GM12878 (cell line): Measurements from ENCODE around the gene KLHL30. TPM values are rescaled to one million over a fixed set of nuclear protein-coding genes. Genes with fewer than 3 reads are reported as not detected.

ENCODE experiments used
- ATAC-seq: fragments of 200-7000 bp; cut with Tn5 transposase; 3 replicates; pipeline ENCODE4 v1.9.1; 2020; ENCODE audit warnings: mild to moderate bottlenecking, moderate library complexity
- BruUV-seq: library from RNA; stranded (reverse); fragments of 400-500 nt; replicated peaks from 2 replicates; lab custom pipeline; 2021; lab: Mats Ljungman, UMichigan
- CTCF ChIA-PET: fragments of 300-600 bp; sonication (Branson Sonifier 250); formaldehyde crosslinking; extraction: SDS; loops from one replicate; lab custom pipeline; 2021; ENCODE audit warnings: inconsistent platforms; lab: Yijun Ruan, JAX
- POLR2A ChIA-PET: fragments of 350-600 bp; formaldehyde crosslinking; extraction: SDS; loops from one replicate; lab custom pipeline; 2021; ENCODE audit warnings: inconsistent platforms; lab: Charles Lee
- RAD21 ChIA-PET: fragments of 300-600 bp; sonication (Branson Sonifier 250); formaldehyde crosslinking; loops from one replicate; lab custom pipeline; 2023; ENCODE audit warnings: antibody characterized with exemption; ENCODE audit not compliant: unreplicated experiment; lab: Charles Lee
- SMC1A ChIA-PET: fragments of 300-600 bp; sonication (Branson Sonifier 250); formaldehyde crosslinking; loops from one replicate; lab custom pipeline; 2023; ENCODE audit not compliant: unreplicated experiment, uncharacterized antibody; lab: Charles Lee
- DNase-seq: peaks from one replicate; pipeline ENCODE4 v3.0.0-alpha.2; 2011; ENCODE audit warnings: low read depth, low spot score
- FAIRE-seq: peaks from 3 replicates; lab custom pipeline; 2011; peaks lifted over from hg19 to GRCh38; lab: Jason Lieb, UNC
- H2AFZ ChIP-seq: 2 replicates; pipeline ENCODE4 v1.6.0; 2011; ENCODE audit warnings: low read depth, low read length, control low read depth; ENCODE audit not compliant: control insufficient read depth
- H3K27ac ChIP-seq: 2 replicates; pipeline ENCODE4 v1.5.1; 2011; ENCODE audit warnings: control low read depth; ENCODE audit not compliant: control insufficient read depth, insufficient read depth
- H3K27me3 ChIP-seq, 2 experiments: replicated peaks in 1 of 2; 2 replicates each; pipeline versions ENCODE4 v1.6.0 to v1.6.1; 2011; ENCODE audit warnings: low read length in 1 of 2; ENCODE audit not compliant: control insufficient read depth in 2 of 2, insufficient read depth in 2 of 2
- H3K36me3 ChIP-seq, 2 experiments: 2 replicates each; pipeline ENCODE4 v1.5.1; 2011; ENCODE audit warnings: low read length in 1 of 2; ENCODE audit not compliant: control insufficient read depth in 2 of 2, insufficient read depth in 2 of 2
- H3K4me1 ChIP-seq: 2 replicates; pipeline ENCODE4 v1.6.1; 2011; ENCODE audit warnings: mild to moderate bottlenecking, low read length, moderate library complexity, mixed read lengths; ENCODE audit not compliant: control insufficient read depth, insufficient read depth
- H3K4me2 ChIP-seq: 2 replicates; pipeline ENCODE4 v1.6.0; 2011; ENCODE audit warnings: control low read depth; ENCODE audit not compliant: control insufficient read depth, insufficient read depth
- H3K4me3 ChIP-seq: fragments of 200-600 bp; sonication (generic); 2 replicates; pipeline ENCODE4 v1.5.1; 2016
- H3K79me2 ChIP-seq: 2 replicates; pipeline ENCODE4 v1.6.0; 2011; ENCODE audit warnings: low read length; ENCODE audit not compliant: control insufficient read depth, insufficient read depth
- H3K9ac ChIP-seq: 2 replicates; pipeline ENCODE4 v1.8.0; 2011; ENCODE audit warnings: low read length, control low read depth, mixed read lengths; ENCODE audit not compliant: control insufficient read depth, insufficient read depth
- H3K9me3 ChIP-seq: replicated peaks from 3 replicates; pipeline ENCODE4 v1.5.1; 2011; ENCODE audit warnings: mild to moderate bottlenecking, low read length; ENCODE audit not compliant: control insufficient read depth, insufficient read depth
- H4K20me1 ChIP-seq: 2 replicates; pipeline ENCODE4 v1.6.0; 2011; ENCODE audit not compliant: control insufficient read depth, insufficient read depth
- IKZF1 ChIP-seq: fragments of 450-650 bp; conservative IDR thresholded peaks from 2 replicates; pipeline ENCODE4 v1.6.1; 2017; ENCODE audit warnings: antibody characterized with exemption, mild to moderate bottlenecking
- MXI1 ChIP-seq: fragments of 150-350 bp; IDR thresholded peaks from 2 replicates; pipeline ENCODE4 v1.6.1; 2011; ENCODE audit warnings: low read depth, mild to moderate bottlenecking, inconsistent platforms, low read length, improper control_type of control experiment
- NFYA ChIP-seq: IDR thresholded peaks from 2 replicates; pipeline ENCODE4 v1.6.1; 2011; ENCODE audit warnings: low read depth, mild to moderate bottlenecking, low read length, improper control_type of control experiment, borderline replicate concordance
- RCOR1 ChIP-seq: conservative IDR thresholded peaks from 2 replicates; pipeline ENCODE4 v1.6.1; 2012; ENCODE audit warnings: low read depth, low read length, improper control_type of control experiment
- TAF1 ChIP-seq: IDR thresholded peaks from 2 replicates; pipeline ENCODE4 v1.6.1; 2011; ENCODE audit warnings: mild to moderate bottlenecking, low read depth, low read length, borderline replicate concordance
- ZBED1 ChIP-seq: IDR thresholded peaks from 2 replicates; pipeline ENCODE4 v1.6.1; 2016; ENCODE audit warnings: borderline replicate concordance
- ZNF384 ChIP-seq: IDR thresholded peaks from 2 replicates; pipeline ENCODE4 v1.6.1; 2012; ENCODE audit warnings: low read depth, mild to moderate bottlenecking, low read length, improper control_type of control experiment, borderline replicate concordance
- WGBS: methylation state at CpG from one replicate; pipeline ENCODE4 v1.1.6; 2016; ENCODE audit warnings: low lambda C conversion rate; ENCODE audit not compliant: insufficient replicate concordance, insufficient coverage; ENCODE audit errors: missing lambda C conversion rate; 5-methylcytosine and 5-hydroxymethylcytosine counted together
- in situ Hi-C: fragments of 300-500 bp; cut with MboI; formaldehyde crosslinking; loops from 9 replicates; pipeline ENCODE4 v1.14.3; 2018; ENCODE audit warnings: mixed read lengths
- intact Hi-C: fragments of 100-400 bp; cut with micrococcal nuclease; formaldehyde crosslinking; loops from one replicate; pipeline ENCODE4 v1.14.2; 2022; ENCODE audit not compliant: unreplicated experiment
- polyA plus RNA-seq, 11 experiments: library from polyadenylated mRNA; depleted of rRNA in 4 of 11; unstranded in 6 of 11; stranded (reverse) in 5 of 11; fragments of >200 nt; fragmentation: Nextera tagmentation in 4 of 11; fragmentation: Illumina TruSeq in 1 of 11; extraction: Ambion mirVana in 4 of 11; extraction: Trizol in 1 of 11; gene quantifications; 1 replicate in 1 of 11; 2 replicates in 10 of 11; pipeline versions ENCODE4 v1.2.1 to v1.2.3, GENCODE V29; 2011 to 2016; ENCODE audit warnings: inconsistent platforms in 2 of 11, missing spikeins in 2 of 11, low read depth in 1 of 11
- total RNA-seq, 4 experiments: library from RNA; depleted of rRNA in 3 of 4; stranded (reverse); fragments of >200 nt in 3 of 4; fragmentation: Illumina TruSeq in 1 of 4; extraction: Trizol in 1 of 4; gene quantifications; 2 replicates each; pipeline versions ENCODE4 v1.2.1 to v1.2.3, GENCODE V29; 2013 to 2021
- TF ChIP-seq, protein P1 (sequence below): IDR thresholded peaks from 2 replicates; pipeline ENCODE4 v1.6.1; 2012; ENCODE audit warnings: low read depth, low read length, improper control_type of control experiment
- TF ChIP-seq, protein P2 (sequence below): fragments of 450-650 bp; formaldehyde crosslinking; IDR thresholded peaks from 2 replicates; pipeline ENCODE4 v1.4.0; 2020; ENCODE audit warnings: mild to moderate bottlenecking, moderate library complexity
- TF ChIP-seq, protein P3 (sequence below): fragments of 450-650 bp; IDR thresholded peaks from 2 replicates; pipeline ENCODE4 v1.6.1; 2016; ENCODE audit warnings: mild to moderate bottlenecking
- TF ChIP-seq, protein P4 (sequence below): IDR thresholded peaks from 2 replicates; pipeline ENCODE4 v1.6.1; 2012; ENCODE audit warnings: low read depth, low read length, improper control_type of control experiment

Gene KLHL30
- total and polyA plus RNA-seq, 10 of the 15 experiments (the other 5 are each of a cell fraction or from before 2014, with no cell fraction given), result 0.03 TPM; not detected in 9

DNA sequence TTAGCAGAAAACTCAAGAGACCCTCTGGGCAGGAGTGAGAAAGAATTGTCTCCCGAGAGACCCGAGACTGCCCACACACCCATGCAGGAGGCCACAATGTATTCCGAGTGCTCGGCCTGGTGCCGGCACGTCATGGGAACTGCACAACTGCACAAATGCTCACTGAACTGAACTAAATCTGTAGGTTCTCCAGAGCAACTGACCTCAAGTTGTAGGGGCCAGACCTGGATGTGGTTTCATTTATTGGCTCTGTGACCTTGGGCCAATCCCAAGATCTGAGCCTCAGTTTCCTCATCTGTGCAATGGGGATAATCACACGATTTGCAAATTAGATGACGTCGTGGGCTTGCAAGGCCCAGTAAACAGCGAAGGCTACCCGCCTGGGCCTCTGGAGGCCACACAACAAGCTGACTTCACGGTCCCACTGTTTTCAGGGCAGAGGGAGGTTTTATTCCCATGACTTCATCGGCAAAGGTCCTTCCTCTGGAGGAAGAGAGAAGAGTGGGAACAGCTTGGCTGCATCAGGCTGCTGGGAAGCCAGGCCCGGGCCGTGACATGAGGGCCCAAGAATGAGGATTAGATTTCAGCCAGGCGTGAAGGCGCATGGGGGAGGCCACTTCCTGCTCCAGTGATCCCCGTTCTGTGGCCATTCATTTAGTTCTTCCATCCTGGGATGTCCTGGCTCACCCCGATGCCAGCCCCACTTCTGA lies 16.7 kb downstream of the KLHL30 start:
- Histone ChIP-seq H3K9ac (no peak overlapping the region), H3K4me1 (peaks cover 3% of the 10 kb centered on the region; the same call in 1 of the 2 replicates), H3K27ac (no peak overlapping the region), H2AFZ (no peak overlapping the region), H3K79me2 (no peaks in the 10 kb centered on the region), H3K9me3 (no peaks in the 10 kb centered on the region), H3K4me3 (no peak overlapping the region), H3K4me2 (no peak overlapping the region), H3K27me3 (peaks cover 3 to 7% of the 10 kb centered on the region in 2 experiments; a peak in 2 of 4 replicates), H4K20me1 (no peaks in the 10 kb centered on the region), H3K36me3 (no peaks in the 10 kb centered on the region)
- intact Hi-C loops, result no loop called here
- no TSS peak for BruUV-seq
- POLR2A ChIA-PET, result no interaction called here
- WGBS, result 48% methylated on average over 19 of the region's 19 CpGs
- DNase-seq, result no peak
- CTCF ChIA-PET, result interaction anchor here (1.6 kb wide), 1 partner anchor 16 kb away, joined by 4 read pairs; no protein-coding TSS in a partner anchor
- FAIRE-seq, result no peak
- in situ Hi-C loops, result no loop called here
- RAD21 ChIA-PET, result no interaction called here
- SMC1A ChIA-PET, result no interaction called here
- no peak for ATAC-seq
- no peak for TF ChIP-seq RCOR1
- TF ChIP-seq, protein P1, sequence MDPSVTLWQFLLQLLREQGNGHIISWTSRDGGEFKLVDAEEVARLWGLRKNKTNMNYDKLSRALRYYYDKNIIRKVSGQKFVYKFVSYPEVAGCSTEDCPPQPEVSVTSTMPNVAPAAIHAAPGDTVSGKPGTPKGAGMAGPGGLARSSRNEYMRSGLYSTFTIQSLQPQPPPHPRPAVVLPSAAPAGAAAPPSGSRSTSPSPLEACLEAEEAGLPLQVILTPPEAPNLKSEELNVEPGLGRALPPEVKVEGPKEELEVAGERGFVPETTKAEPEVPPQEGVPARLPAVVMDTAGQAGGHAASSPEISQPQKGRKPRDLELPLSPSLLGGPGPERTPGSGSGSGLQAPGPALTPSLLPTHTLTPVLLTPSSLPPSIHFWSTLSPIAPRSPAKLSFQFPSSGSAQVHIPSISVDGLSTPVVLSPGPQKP, result no peak
- no peak for TF ChIP-seq TAF1
- TF ChIP-seq, protein P2, sequence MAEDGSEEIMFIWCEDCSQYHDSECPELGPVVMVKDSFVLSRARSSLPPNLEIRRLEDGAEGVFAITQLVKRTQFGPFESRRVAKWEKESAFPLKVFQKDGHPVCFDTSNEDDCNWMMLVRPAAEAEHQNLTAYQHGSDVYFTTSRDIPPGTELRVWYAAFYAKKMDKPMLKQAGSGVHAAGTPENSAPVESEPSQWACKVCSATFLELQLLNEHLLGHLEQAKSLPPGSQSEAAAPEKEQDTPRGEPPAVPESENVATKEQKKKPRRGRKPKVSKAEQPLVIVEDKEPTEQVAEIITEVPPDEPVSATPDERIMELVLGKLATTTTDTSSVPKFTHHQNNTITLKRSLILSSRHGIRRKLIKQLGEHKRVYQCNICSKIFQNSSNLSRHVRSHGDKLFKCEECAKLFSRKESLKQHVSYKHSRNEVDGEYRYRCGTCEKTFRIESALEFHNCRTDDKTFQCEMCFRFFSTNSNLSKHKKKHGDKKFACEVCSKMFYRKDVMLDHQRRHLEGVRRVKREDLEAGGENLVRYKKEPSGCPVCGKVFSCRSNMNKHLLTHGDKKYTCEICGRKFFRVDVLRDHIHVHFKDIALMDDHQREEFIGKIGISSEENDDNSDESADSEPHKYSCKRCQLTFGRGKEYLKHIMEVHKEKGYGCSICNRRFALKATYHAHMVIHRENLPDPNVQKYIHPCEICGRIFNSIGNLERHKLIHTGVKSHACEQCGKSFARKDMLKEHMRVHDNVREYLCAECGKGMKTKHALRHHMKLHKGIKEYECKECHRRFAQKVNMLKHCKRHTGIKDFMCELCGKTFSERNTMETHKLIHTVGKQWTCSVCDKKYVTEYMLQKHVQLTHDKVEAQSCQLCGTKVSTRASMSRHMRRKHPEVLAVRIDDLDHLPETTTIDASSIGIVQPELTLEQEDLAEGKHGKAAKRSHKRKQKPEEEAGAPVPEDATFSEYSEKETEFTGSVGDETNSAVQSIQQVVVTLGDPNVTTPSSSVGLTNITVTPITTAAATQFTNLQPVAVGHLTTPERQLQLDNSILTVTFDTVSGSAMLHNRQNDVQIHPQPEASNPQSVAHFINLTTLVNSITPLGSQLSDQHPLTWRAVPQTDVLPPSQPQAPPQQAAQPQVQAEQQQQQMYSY (CRISPR knock-in tag), result no peak
- no peak for TF ChIP-seq MXI1
- TF ChIP-seq, protein P3, sequence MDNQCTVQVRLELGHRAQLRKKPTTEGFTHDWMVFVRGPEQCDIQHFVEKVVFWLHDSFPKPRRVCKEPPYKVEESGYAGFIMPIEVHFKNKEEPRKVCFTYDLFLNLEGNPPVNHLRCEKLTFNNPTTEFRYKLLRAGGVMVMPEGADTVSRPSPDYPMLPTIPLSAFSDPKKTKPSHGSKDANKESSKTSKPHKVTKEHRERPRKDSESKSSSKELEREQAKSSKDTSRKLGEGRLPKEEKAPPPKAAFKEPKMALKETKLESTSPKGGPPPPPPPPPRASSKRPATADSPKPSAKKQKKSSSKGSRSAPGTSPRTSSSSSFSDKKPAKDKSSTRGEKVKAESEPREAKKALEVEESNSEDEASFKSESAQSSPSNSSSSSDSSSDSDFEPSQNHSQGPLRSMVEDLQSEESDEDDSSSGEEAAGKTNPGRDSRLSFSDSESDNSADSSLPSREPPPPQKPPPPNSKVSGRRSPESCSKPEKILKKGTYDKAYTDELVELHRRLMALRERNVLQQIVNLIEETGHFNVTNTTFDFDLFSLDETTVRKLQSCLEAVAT, result no peak
- TF ChIP-seq ZNF384, result no peak
- TF ChIP-seq NFYA, result no peak
- no peak for TF ChIP-seq IKZF1
- TF ChIP-seq ZBED1, result no peak
- TF ChIP-seq, protein P4, sequence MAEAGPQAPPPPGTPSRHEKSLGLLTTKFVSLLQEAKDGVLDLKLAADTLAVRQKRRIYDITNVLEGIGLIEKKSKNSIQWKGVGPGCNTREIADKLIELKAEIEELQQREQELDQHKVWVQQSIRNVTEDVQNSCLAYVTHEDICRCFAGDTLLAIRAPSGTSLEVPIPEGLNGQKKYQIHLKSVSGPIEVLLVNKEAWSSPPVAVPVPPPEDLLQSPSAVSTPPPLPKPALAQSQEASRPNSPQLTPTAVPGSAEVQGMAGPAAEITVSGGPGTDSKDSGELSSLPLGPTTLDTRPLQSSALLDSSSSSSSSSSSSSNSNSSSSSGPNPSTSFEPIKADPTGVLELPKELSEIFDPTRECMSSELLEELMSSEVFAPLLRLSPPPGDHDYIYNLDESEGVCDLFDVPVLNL, result no peak
